Keratinocyte (primary cell): ENCODE results near the gene RBPJL. TPM values are rescaled to one million over a fixed set of nuclear protein-coding genes. Genes with fewer than 3 reads are reported as not detected.

Source experiments
- DNase-seq: peaks from one replicate; pipeline ENCODE4 v3.0.0-alpha.2; 2011; ENCODE audit warnings: low read depth, missing footprints, low spot score
- FAIRE-seq: peaks from 2 replicates; lab custom pipeline; 2011; peaks lifted over from hg19 to GRCh38; lab: Jason Lieb, UNC
- H2AFZ ChIP-seq: 2 replicates; pipeline ENCODE4 v1.6.0; 2012; ENCODE audit warnings: low read length, control low read depth, inconsistent platforms; ENCODE audit not compliant: control insufficient read depth
- H3K27ac ChIP-seq: 2 replicates; pipeline ENCODE4 v1.5.1; 2011; ENCODE audit warnings: low read length; ENCODE audit not compliant: control insufficient read depth, insufficient read depth
- H3K27me3 ChIP-seq: 3 replicates; pipeline ENCODE4 v1.6.0; 2011; ENCODE audit warnings: low read length; ENCODE audit not compliant: control insufficient read depth, insufficient read depth; ENCODE audit errors: extremely low read depth
- H3K36me3 ChIP-seq, 2 experiments: 2 replicates in 1 of 2; 3 replicates in 1 of 2; pipeline ENCODE4 v1.5.1; 2011; ENCODE audit warnings: low read length in 2 of 2, mild to moderate bottlenecking in 1 of 2; ENCODE audit not compliant: control insufficient read depth in 2 of 2, insufficient read depth in 2 of 2; ENCODE audit errors: extremely low read depth in 1 of 2
- H3K4me1 ChIP-seq: 3 replicates; pipeline ENCODE4 v1.5.1; 2011; ENCODE audit warnings: low read length; ENCODE audit not compliant: control insufficient read depth, insufficient read depth; ENCODE audit errors: extremely low read depth
- H3K4me2 ChIP-seq: 3 replicates; pipeline ENCODE4 v1.6.0; 2011; ENCODE audit warnings: low read depth, low read length; ENCODE audit not compliant: control insufficient read depth, insufficient read depth; ENCODE audit errors: extremely low read depth
- H3K4me3 ChIP-seq, 3 experiments: fragments of 200-600 bp in 1 of 3; sonication (generic) in 1 of 3; 2 replicates in 2 of 3; 3 replicates in 1 of 3; pipeline ENCODE4 v1.5.1; 2011 to 2016; ENCODE audit warnings: low read length in 3 of 3, mild to moderate bottlenecking in 3 of 3, control low read depth in 2 of 3, inconsistent platforms in 1 of 3, low read depth in 1 of 3, mixed read lengths in 1 of 3, mixed run types in 1 of 3, moderate library complexity in 1 of 3; ENCODE audit not compliant: control insufficient read depth in 2 of 3, insufficient read depth in 2 of 3; ENCODE audit errors: extremely low read depth in 1 of 3
- H3K79me2 ChIP-seq: 2 replicates; pipeline ENCODE4 v1.6.0; 2012; ENCODE audit warnings: low read length; ENCODE audit not compliant: control insufficient read depth, insufficient read depth
- H3K9ac ChIP-seq: 3 replicates; pipeline ENCODE4 v1.6.0; 2011; ENCODE audit warnings: low read length; ENCODE audit not compliant: control insufficient read depth, insufficient read depth; ENCODE audit errors: extremely low read depth
- H3K9me1 ChIP-seq: 3 replicates; pipeline ENCODE4 v1.6.0; 2011; ENCODE audit warnings: low read length; ENCODE audit not compliant: control insufficient read depth, insufficient read depth; ENCODE audit errors: extremely low read depth
- H3K9me3 ChIP-seq: 2 replicates; pipeline ENCODE4 v1.5.1; 2012; ENCODE audit warnings: low read depth, low read length; ENCODE audit not compliant: control insufficient read depth
- H4K20me1 ChIP-seq: 3 replicates; pipeline ENCODE4 v1.6.0; 2011; ENCODE audit warnings: low read length; ENCODE audit not compliant: control insufficient read depth, insufficient read depth; ENCODE audit errors: extremely low read depth
- CTCF ChIP-seq, 3 experiments: IDR thresholded peaks in 1 of 3; conservative IDR thresholded peaks in 1 of 3; optimal IDR thresholded peaks in 1 of 3; 2 replicates in 2 of 3; 3 replicates in 1 of 3; pipeline versions ENCODE3 to v1.5.1; 2011; ENCODE audit warnings: low read length in 3 of 3, mild to moderate bottlenecking in 3 of 3, moderate library complexity in 2 of 3, control low read depth in 1 of 3, inconsistent platforms in 1 of 3; ENCODE audit not compliant: insufficient read depth in 2 of 3; ENCODE audit errors: extremely low read depth in 1 of 3
- EZH2 ChIP-seq: IDR thresholded peaks from one replicate; pipeline ENCODE4 v1.6.1; 2012; ENCODE audit warnings: inconsistent platforms, mild to moderate bottlenecking, low read length, moderate library complexity
- dilution Hi-C: fragments of 300-500 bp; cut with MboI; formaldehyde crosslinking; loops from one replicate; pipeline ENCODE4 v1.7.0; 2020; ENCODE audit warnings: low sequenced_read_pairs; ENCODE audit not compliant: extremely low pct_ligation_motif_present
- polyA plus RNA-seq, 5 experiments: library from polyadenylated mRNA; depleted of rRNA in 3 of 5; stranded (reverse) in 3 of 5; stranded (forward) in 1 of 5; unstranded in 1 of 5; fragments of >200 nt; gene quantifications; 1 replicate in 1 of 5; 2 replicates in 3 of 5; 3 replicates in 1 of 5; pipeline versions ENCODE4 v1.2.1 to v1.2.3, GENCODE V29; 2011 to 2012; ENCODE audit warnings: missing spikeins in 2 of 5, low read depth in 1 of 5, low replicate concordance in 1 of 5

RBPJL gene
- polyA plus RNA-seq, 1 donor (not counting 4 experiments of a cell fraction or from before 2014, with no cell fraction given): not detected

GRCh38 chr20:45312241-45312640 is 5.6 kb downstream of the RBPJL start:
- H3K9me1 ChIP-seq: no peaks in the 10 kb centered on the region
- H3K9me3 ChIP-seq: no peaks in the 10 kb centered on the region
- DNase-seq (no peak), FAIRE-seq (no peak)
- H3K9ac ChIP-seq: no peak overlapping the region
- no peak for TF ChIP-seq EZH2
- no peak for TF ChIP-seq CTCF (optimal IDR thresholded peaks at IDR 0.05 in 1 of 3, IDR thresholded peaks at IDR 0.05 in 1 of 3, conservative IDR thresholded peaks at IDR 0.05 in 1 of 3; ENCODE audit: extremely low read depth in 1 of 3, insufficient read depth in 2 of 3, low read length in 3 of 3)
- dilution Hi-C loops: no loop called here
- H3K4me3 ChIP-seq: no peak overlapping the region
- H4K20me1 ChIP-seq: no peaks in the 10 kb centered on the region
- no peak overlapping the region for H3K27ac ChIP-seq
- peaks cover 15% of the 10 kb centered on the region for H3K27me3 ChIP-seq
- no peak overlapping the region for H2AFZ ChIP-seq
- no peaks in the 10 kb centered on the region for H3K36me3 ChIP-seq
- no peak overlapping the region for H3K4me2 ChIP-seq
- H3K4me1 ChIP-seq: no peaks in the 10 kb centered on the region
- H3K79me2 ChIP-seq: no peaks in the 10 kb centered on the region

- no peaks in the 10 kb centered on the region for H3K4me1 ChIP-seq
- no peaks in the 10 kb centered on the region for H3K9me3 ChIP-seq
- TF ChIP-seq EZH2 (no peak), CTCF (optimal IDR thresholded peaks at IDR 0.05 in 1 of 3, IDR thresholded peaks at IDR 0.05 in 1 of 3, conservative IDR thresholded peaks at IDR 0.05 in 1 of 3; ENCODE audit: extremely low read depth in 1 of 3, insufficient read depth in 2 of 3, low read length in 3 of 3) (no peak)
- H3K79me2 ChIP-seq: no peaks in the 10 kb centered on the region
- no peaks in the 10 kb centered on the region for H4K20me1 ChIP-seq
- FAIRE-seq (no peak), DNase-seq (no peak)
- H3K27ac ChIP-seq: no peak overlapping the region
- H3K9ac ChIP-seq: no peak overlapping the region
- H2AFZ ChIP-seq: no peak overlapping the region
- no peak overlapping the region for H3K4me2 ChIP-seq
- H3K36me3 ChIP-seq: no peaks in the 10 kb centered on the region
- H3K9me1 ChIP-seq: no peaks in the 10 kb centered on the region
- dilution Hi-C loops: no loop called here
- peaks cover 15% of the 10 kb centered on the region for H3K27me3 ChIP-seq
- H3K4me3 ChIP-seq: no peak overlapping the region
Observed at GRCh38 chr20:45313065-45313695, 6.5 kb downstream of the RBPJL start.
